Measurements from ENCODE around the gene RPS18. TPM values are rescaled to one million over a fixed set of nuclear protein-coding genes. Genes with fewer than 3 reads are reported as not detected.
"Not testable (repeated sequence)": the region's sequence is repeated elsewhere in the genome, so short reads cannot be mapped to it uniquely, and the experiment has no call there.

RPS18 gene
- total and polyA plus RNA-seq, 2 of the 13 experiments (the other 11 are each of a cell fraction or from before 2014, with no cell fraction given), result 3,896 to 5,806 TPM

- no peak for TF ChIP-seq ZNF235 (CRISPR knock-in tag; IDR thresholded peaks at IDR 0.05; ENCODE audit: borderline replicate concordance)
- TF ChIP-seq NR2C2 (CRISPR knock-in tag; IDR thresholded peaks at IDR 0.05; ENCODE audit: borderline replicate concordance), result no peak
- TF ChIP-seq ZBTB33 (CRISPR knock-in tag; IDR thresholded peaks at IDR 0.05), result peak; percentile 42; the same call in 1 of the 2 replicates
- no peak for TF ChIP-seq SP2 (CRISPR knock-in tag; IDR thresholded peaks at IDR 0.05)
- TF ChIP-seq RBM39 (IDR thresholded peaks at IDR 0.05; ENCODE audit: low read depth, low read length, poor library complexity, severe bottlenecking), result peak; percentile 43
- TF ChIP-seq ZNF225 (CRISPR knock-in tag; IDR thresholded peaks at IDR 0.05), result 0 out of 2 replicates have a peak, but pooled peaks have one; percentile 34
- TF ChIP-seq HIVEP1 (CRISPR knock-in tag; IDR thresholded peaks at IDR 0.05), result 0 out of 2 replicates have a peak, but pooled peaks have one; percentile 30
- no peak for TF ChIP-seq ZNF280B (CRISPR knock-in tag; IDR thresholded peaks at IDR 0.05; ENCODE audit: borderline replicate concordance)
- no peak for TF ChIP-seq STAT5B (CRISPR knock-in tag; IDR thresholded peaks at IDR 0.05)
- no peak for TF ChIP-seq DMTF1 (CRISPR knock-in tag; IDR thresholded peaks at IDR 0.05)
Observed at GRCh38 chr6:33280539-33280938, 8.7 kb downstream of the RPS18 start (continued).

GRCh38 chr6:33285214-33285613 is 13.3 kb downstream of the RPS18 start:
- H3K9ac ChIP-seq (ENCODE audit: insufficient read depth, low read depth, low read length); DNase-seq (ENCODE audit: low spot score); CTCF ChIA-PET (ENCODE audit: low intra/inter-chr PET ratio, low total read pairs); H3K9me3 ChIP-seq (ENCODE audit: low read length); H3K27me3 ChIP-seq (ENCODE audit: control insufficient read depth in 1 of 2, insufficient read depth in 2 of 2, low read length in 2 of 2); H2AFZ ChIP-seq (ENCODE audit: low read length); H4K20me1 ChIP-seq (ENCODE audit: insufficient read depth, low read length); H3K27ac ChIP-seq (ENCODE audit: extremely low read length, insufficient read depth, low read length); FAIRE-seq; intact Hi-C loops (cut with micrococcal nuclease; ENCODE audit: unreplicated experiment); BruUV-seq (replicated peaks); ATAC-seq; H3K4me3 ChIP-seq (replicated peaks in 1 of 3; ENCODE audit: insufficient read depth in 1 of 3, low read depth in 2 of 3, low read length in 3 of 3); H3K4me2 ChIP-seq (ENCODE audit: low read depth, low read length): not testable (repeated sequence)
- POLR2A ChIA-PET, result interaction anchor here (4.7 kb wide), 1 partner anchor 13 kb away, joined by 20 read pairs; the partner anchor contains the start of genes RPS18 and VPS52
- peaks cover 23% of the 10 kb centered on the region for H3K79me2 ChIP-seq (ENCODE audit: insufficient read depth, low read length)
- peaks cover 12% of the 10 kb centered on the region for H3K4me1 ChIP-seq (ENCODE audit: insufficient read depth, low read length)
- peaks cover 11 to 50% of the 10 kb centered on the region in 2 experiments for H3K36me3 ChIP-seq (replicated peaks in 1 of 2; ENCODE audit: control insufficient read depth in 1 of 2, insufficient read depth in 2 of 2, low read length in 2 of 2)
- WGBS (ENCODE audit: low lambda C conversion rate), result 93% methylated on average over 4 of the region's 4 CpGs
- in situ Hi-C loops (cut with HindIII; ENCODE audit: extremely low pct_ligation_motif_present, low pct_unique_long_range_greater_than_20kb), result loop anchor here (25.0 kb wide), 1 partner anchor 127 kb away; the partner anchor contains the start of genes CUTA, PHF1 and SYNGAP1

Measured in HepG2 (cell line).